Measurements from ENCODE around the gene MED13L.
A peak's percentile ranks its signal among the peaks of the same experiment; 100 is the strongest.

MED13L gene

GRCh38 chr12:116199160-116199706 lies 78.3 kb downstream of the MED13L start:
- TF ChIP-seq, protein P1, sequence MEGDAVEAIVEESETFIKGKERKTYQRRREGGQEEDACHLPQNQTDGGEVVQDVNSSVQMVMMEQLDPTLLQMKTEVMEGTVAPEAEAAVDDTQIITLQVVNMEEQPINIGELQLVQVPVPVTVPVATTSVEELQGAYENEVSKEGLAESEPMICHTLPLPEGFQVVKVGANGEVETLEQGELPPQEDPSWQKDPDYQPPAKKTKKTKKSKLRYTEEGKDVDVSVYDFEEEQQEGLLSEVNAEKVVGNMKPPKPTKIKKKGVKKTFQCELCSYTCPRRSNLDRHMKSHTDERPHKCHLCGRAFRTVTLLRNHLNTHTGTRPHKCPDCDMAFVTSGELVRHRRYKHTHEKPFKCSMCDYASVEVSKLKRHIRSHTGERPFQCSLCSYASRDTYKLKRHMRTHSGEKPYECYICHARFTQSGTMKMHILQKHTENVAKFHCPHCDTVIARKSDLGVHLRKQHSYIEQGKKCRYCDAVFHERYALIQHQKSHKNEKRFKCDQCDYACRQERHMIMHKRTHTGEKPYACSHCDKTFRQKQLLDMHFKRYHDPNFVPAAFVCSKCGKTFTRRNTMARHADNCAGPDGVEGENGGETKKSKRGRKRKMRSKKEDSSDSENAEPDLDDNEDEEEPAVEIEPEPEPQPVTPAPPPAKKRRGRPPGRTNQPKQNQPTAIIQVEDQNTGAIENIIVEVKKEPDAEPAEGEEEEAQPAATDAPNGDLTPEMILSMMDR (conservative IDR thresholded peaks at IDR 0.05; ENCODE audit: low read depth, low read length): no peak
- no peak overlapping the region for H3K4me3 ChIP-seq (ENCODE audit: low read depth, low read length)
- DNase-seq (ENCODE audit: low read depth): no peak

DNA sequence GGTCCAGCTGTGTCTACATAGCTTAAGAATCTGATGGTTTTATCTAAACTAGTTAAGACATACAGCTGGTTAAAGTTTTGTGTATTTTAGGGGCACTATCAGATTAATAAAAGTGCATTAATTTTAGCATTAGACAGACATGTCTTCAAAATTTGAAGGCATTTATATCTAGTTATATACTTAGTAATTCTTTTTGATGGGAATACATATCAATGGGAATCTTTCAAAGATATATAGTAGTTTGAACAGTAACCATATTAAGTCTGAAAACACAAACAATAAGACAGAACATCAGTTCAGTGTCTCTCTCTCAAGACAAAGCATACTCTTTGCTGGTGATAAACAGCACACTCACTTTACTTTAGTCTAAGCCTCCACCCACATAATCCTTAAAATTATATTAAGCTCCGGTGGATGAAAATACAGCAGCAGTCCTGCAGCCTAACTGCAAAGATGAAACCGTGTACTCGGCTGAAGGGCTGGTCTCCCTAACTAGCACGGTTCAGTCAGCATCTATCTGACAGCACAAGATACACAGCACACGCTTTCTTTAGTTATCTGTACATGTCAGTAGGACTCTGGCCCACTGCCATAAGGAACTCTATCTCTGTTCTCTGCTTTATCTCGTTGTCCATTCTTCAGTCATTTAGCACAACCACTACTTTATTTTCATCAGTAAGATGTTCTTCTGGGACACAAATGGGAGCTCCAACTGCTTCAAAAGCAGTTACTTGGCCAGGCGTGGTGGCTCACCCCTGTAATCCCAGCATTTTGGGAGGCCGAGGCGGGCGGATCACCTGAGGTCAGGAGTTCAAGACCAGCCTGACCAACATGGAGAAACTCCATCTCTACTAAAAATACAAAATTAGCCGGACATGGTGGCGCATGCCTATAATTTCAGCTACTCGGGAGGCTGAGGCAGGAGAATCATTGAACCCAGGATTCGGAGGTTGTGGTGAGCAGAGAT lies 80.5 kb downstream of the MED13L start:
- TF ChIP-seq, protein P1 (conservative IDR thresholded peaks at IDR 0.05; ENCODE audit: low read depth, low read length): no peak
- DNase-seq (ENCODE audit: low read depth): peak; percentile 51
- no peak overlapping the region for H3K4me3 ChIP-seq (ENCODE audit: low read depth, low read length)

DNA sequence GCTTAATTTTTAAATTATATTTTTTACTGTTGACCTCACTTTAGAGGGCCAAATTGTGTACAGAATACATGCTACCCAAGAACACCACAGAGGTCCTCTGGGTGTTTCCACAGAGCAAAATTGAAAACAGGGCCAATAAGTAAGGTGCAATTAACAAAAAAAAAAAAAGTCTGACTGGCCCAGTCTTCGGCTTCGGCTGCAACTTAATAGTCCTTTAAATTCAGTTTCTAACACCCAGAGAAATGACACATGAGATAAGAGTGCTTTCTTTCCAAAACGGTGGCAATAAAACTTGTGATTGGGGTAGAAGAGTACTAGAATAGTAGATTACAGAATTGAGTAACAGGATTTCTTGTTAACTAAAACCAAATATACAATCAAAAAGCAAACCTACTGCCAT lies 81.3 kb downstream of the MED13L start:
- no peak for DNase-seq (ENCODE audit: low read depth)
- H3K4me3 ChIP-seq (ENCODE audit: low read depth, low read length): no peak overlapping the region
- TF ChIP-seq, protein P1 (conservative IDR thresholded peaks at IDR 0.05; ENCODE audit: low read depth, low read length): no peak

- TF ChIP-seq, protein P1 (conservative IDR thresholded peaks at IDR 0.05; ENCODE audit: low read depth, low read length): no peak
- no peak for DNase-seq (ENCODE audit: low read depth)
- no peak overlapping the region for H3K4me3 ChIP-seq (ENCODE audit: low read depth, low read length)
These were observed 82.5 kb downstream of the MED13L start for GRCh38 chr12:116194935-116195431.

GRCh38 chr12:116189692-116190091 lies 87.8 kb downstream of the MED13L start:
- H3K4me3 ChIP-seq (ENCODE audit: low read depth, low read length): no peak overlapping the region
- DNase-seq (ENCODE audit: low read depth): no peak
- TF ChIP-seq, protein P1 (conservative IDR thresholded peaks at IDR 0.05; ENCODE audit: low read depth, low read length): no peak

DNA sequence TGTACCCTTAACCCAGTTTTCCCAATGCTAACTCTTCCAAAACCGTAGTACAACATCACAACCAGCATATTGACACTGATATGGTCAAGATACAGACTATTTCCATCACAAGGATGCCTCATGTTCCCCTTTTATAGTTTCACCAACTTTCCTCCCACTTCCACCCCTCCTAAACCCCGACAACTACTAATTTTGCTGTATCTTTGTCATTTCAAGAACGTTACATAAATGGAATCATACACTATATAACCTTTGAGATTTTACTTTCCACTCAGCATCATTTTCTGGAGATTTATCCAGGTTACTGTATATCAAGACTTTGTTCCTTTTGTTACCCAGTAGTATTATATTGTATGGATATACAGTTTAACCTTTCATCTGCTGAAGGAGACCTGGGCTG lies 88.9 kb downstream of the MED13L start:
- TF ChIP-seq, protein P1 (conservative IDR thresholded peaks at IDR 0.05; ENCODE audit: low read depth, low read length): no peak
- no peak overlapping the region for H3K4me3 ChIP-seq (ENCODE audit: low read depth, low read length)
- no peak for DNase-seq (ENCODE audit: low read depth)

All from choroid plexus epithelial cell (primary cell).